SK-N-MC (cell line): Measurements from ENCODE around the gene DSCAML1.

Source experiments
- DNase-seq: peaks from one replicate; pipeline ENCODE4 v3.0.0-alpha.2; 2011; ENCODE audit warnings: low read depth, low spot score
- H3K27ac ChIP-seq: fragments of 200-600 bp; sonication (generic); 2 replicates; pipeline ENCODE4 v1.5.1; 2016; ENCODE audit warnings: mixed run types
- H3K36me3 ChIP-seq: fragments of 200-600 bp; sonication (generic); 2 replicates; pipeline ENCODE4 v1.6.1; 2017; ENCODE audit warnings: antibody characterized with exemption, low read length, mixed read lengths; ENCODE audit not compliant: insufficient read depth
- H3K4me3 ChIP-seq: fragments of 200-600 bp; sonication (generic); 2 replicates; pipeline ENCODE4 v1.5.1; 2016
- H3K9ac ChIP-seq: fragments of 200-600 bp; sonication (generic); 2 replicates; pipeline ENCODE4 v1.8.0; 2017; ENCODE audit warnings: mixed run types, mixed read lengths; ENCODE audit not compliant: insufficient read length
- H3K9me3 ChIP-seq: fragments of 200-600 bp; sonication (generic); 2 replicates; pipeline ENCODE4 v1.6.1; 2017; ENCODE audit warnings: low read depth, mild to moderate bottlenecking, antibody characterized with exemption, low read length, moderate library complexity, mixed read lengths
- EZH2 ChIP-seq: fragments of 200-600 bp; sonication (generic); IDR thresholded peaks from one replicate; pipeline ENCODE4 v1.6.1; 2017; ENCODE audit warnings: antibody characterized with exemption
- FOXP2 ChIP-seq: optimal IDR thresholded peaks from 2 replicates; pipeline ENCODE3; 2011; ENCODE audit warnings: mild to moderate bottlenecking, moderate library complexity; ENCODE audit not compliant: insufficient read depth; ENCODE audit errors: extremely low read length, control extremely low read depth
- POLR2AphosphoS5 ChIP-seq: IDR thresholded peaks from 2 replicates; pipeline ENCODE4 v1.6.1; 2012; ENCODE audit warnings: mild to moderate bottlenecking, low read depth, low read length, borderline replicate concordance

Gene DSCAML1

DNA sequence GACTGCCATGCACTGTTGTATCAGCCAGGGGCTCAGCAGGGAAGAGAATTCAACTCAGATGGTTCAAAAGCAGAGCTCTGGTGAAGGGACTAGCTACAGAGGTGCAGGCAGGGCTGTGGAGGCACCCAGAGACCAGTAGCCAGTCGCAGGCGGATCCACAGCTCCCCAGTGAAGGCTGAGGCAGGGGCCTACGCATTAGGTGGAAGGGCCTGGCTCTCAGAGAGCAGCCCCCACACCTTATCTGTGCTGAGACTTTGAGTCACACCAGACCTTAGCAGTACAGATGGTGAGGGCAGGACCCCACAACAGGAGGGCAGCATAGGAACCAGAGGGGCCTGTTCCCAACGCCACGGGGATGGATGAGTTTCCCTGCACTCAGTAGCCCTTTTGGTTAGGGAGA is 189.6 kb downstream of the DSCAML1 start:
- H3K9ac ChIP-seq, result no peak overlapping the region
- DNase-seq, result no peak
- TF ChIP-seq EZH2, result no peak
- no peak for TF ChIP-seq POLR2AphosphoS5
- no peak for TF ChIP-seq FOXP2
- no peaks in the 10 kb centered on the region for H3K36me3 ChIP-seq
- H3K4me3 ChIP-seq, result no peak overlapping the region
- no peaks in the 10 kb centered on the region for H3K9me3 ChIP-seq
- no peak overlapping the region for H3K27ac ChIP-seq

DNA sequence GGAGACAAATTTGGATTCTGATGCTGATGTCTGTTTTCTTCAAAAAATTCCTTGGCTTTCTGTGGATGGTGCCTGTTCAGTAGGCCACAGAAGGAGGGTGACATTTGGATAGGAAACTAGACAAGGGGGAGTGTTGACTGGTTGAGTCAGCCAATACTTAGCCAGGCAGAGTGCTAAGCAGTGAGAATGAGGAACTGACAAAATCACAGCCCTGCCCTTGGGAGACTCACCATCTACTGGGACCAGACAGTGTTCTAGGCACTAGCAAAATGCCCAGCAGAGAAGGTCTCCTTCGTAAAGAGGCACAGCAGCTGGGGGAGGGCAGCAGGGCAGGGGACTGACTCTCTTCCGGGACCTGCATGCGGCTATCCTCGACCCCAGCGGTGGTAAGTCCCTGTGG is 190.2 kb downstream of the DSCAML1 start:
- Histone ChIP-seq H3K36me3 (no peaks in the 10 kb centered on the region), H3K27ac (no peak overlapping the region), H3K4me3 (no peak overlapping the region), H3K9me3 (no peaks in the 10 kb centered on the region), H3K9ac (no peak overlapping the region)
- TF ChIP-seq EZH2 (no peak), POLR2AphosphoS5 (no peak), FOXP2 (no peak)
- DNase-seq, result no peak

DNA sequence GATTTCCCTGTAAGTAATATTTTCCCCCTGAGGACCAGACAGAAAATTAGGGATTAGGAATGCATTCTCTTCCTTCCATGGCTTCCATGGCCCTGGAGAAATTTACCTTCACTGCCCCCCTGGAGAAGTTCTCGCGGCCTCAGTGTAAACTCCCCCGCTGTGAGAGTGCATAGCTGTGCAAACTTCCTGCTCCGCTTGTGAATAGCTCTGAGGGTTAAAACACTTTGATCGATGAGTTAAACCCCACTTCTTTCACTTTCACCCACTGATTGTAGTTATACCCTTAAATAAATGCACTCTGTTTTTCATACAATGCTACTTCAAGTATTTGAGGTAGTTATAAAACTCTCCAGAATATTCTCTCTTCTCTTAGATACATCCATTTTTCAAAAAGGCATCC is 190.8 kb downstream of the DSCAML1 start:
- Histone ChIP-seq H3K36me3 (no peaks in the 10 kb centered on the region), H3K9ac (no peak overlapping the region), H3K27ac (no peak overlapping the region), H3K4me3 (no peak overlapping the region), H3K9me3 (no peaks in the 10 kb centered on the region)
- no peak for TF ChIP-seq POLR2AphosphoS5
- TF ChIP-seq FOXP2, result no peak
- TF ChIP-seq EZH2, result no peak
- DNase-seq, result no peak

GRCh38 chr11:117605331-117605730 is 191.7 kb downstream of the DSCAML1 start:
- no peaks in the 10 kb centered on the region for H3K36me3 ChIP-seq
- H3K4me3 ChIP-seq, result no peak overlapping the region
- H3K9me3 ChIP-seq, result no peaks in the 10 kb centered on the region
- no peak for TF ChIP-seq POLR2AphosphoS5
- TF ChIP-seq EZH2, result no peak
- no peak for TF ChIP-seq FOXP2
- H3K27ac ChIP-seq, result no peak overlapping the region
- no peak for DNase-seq
- H3K9ac ChIP-seq, result no peak overlapping the region

DNA sequence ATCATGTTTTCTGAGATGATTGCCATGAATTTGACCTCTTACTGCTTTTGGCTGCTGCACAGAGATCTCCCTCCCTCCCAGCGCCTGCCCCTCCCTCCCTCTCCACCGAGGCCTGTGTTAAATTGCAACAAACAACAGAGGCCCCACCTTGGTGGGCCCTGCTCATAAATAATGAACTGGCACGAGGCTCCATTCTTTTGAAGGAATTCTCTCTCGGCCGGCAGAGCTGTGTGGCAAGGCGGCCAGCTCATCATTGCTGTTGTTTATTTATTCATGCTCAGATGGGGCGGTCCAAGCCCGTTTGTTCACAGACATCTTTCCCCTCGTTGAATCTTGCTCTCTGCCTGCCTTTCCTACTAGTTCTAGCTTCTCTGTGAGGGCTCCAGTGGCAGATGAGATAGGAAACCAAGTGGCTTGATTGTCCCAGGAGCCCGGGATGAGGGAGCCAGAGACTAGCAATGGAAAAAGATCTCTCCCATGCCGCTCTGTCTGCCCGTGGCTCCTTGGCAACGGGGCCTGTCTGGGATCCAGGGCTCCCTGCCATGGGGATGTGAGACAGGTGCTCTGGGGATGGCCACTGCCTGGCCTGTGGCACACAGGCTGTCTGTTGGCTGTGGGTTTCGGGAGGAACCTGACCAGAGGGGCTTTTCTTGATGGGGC is 192.6 kb downstream of the DSCAML1 start:
- no peak overlapping the region for H3K4me3 ChIP-seq
- H3K36me3 ChIP-seq, result no peaks in the 10 kb centered on the region
- H3K27ac ChIP-seq, result no peak overlapping the region
- H3K9me3 ChIP-seq, result no peaks in the 10 kb centered on the region
- no peak for DNase-seq
- no peak for TF ChIP-seq FOXP2
- no peak overlapping the region for H3K9ac ChIP-seq

GRCh38 chr11:117603932-117604331 is 193.1 kb downstream of the DSCAML1 start:
- no peak for TF ChIP-seq EZH2
- no peak for TF ChIP-seq FOXP2
- TF ChIP-seq POLR2AphosphoS5, result no peak
- Histone ChIP-seq H3K36me3 (no peaks in the 10 kb centered on the region), H3K4me3 (no peak overlapping the region), H3K27ac (no peak overlapping the region), H3K9me3 (no peaks in the 10 kb centered on the region), H3K9ac (no peak overlapping the region)
- no peak for DNase-seq

GRCh38 chr11:117601006-117601708 is 195.9 kb downstream of the DSCAML1 start:
- DNase-seq, result no peak
- Histone ChIP-seq H3K36me3 (no peaks in the 10 kb centered on the region), H3K4me3 (no peak overlapping the region), H3K9me3 (no peaks in the 10 kb centered on the region), H3K27ac (no peak overlapping the region), H3K9ac (no peak overlapping the region)
- no peak for TF ChIP-seq FOXP2
- TF ChIP-seq POLR2AphosphoS5, result no peak
- no peak for TF ChIP-seq EZH2

- no peak overlapping the region for H3K4me3 ChIP-seq
- no peaks in the 10 kb centered on the region for H3K9me3 ChIP-seq
- H3K36me3 ChIP-seq, result no peaks in the 10 kb centered on the region
- no peak for TF ChIP-seq FOXP2
- TF ChIP-seq EZH2, result no peak
- TF ChIP-seq POLR2AphosphoS5, result no peak
- no peak for DNase-seq
- H3K9ac ChIP-seq, result no peak overlapping the region
- H3K27ac ChIP-seq, result no peak overlapping the region
Measured at GRCh38 chr11:117600234-117600783, 196.7 kb downstream of the DSCAML1 start.
